ENCODE measurements around the gene ATP5F1B. TPM values are rescaled to one million over a fixed set of nuclear protein-coding genes. Genes with fewer than 3 reads are reported as not detected.

Gene ATP5F1B
- total and polyA plus RNA-seq, 9 of the 15 experiments (the other 6 are each of a cell fraction or from before 2014, with no cell fraction given) = 908 to 3,125 (median 1,482) TPM

DNA sequence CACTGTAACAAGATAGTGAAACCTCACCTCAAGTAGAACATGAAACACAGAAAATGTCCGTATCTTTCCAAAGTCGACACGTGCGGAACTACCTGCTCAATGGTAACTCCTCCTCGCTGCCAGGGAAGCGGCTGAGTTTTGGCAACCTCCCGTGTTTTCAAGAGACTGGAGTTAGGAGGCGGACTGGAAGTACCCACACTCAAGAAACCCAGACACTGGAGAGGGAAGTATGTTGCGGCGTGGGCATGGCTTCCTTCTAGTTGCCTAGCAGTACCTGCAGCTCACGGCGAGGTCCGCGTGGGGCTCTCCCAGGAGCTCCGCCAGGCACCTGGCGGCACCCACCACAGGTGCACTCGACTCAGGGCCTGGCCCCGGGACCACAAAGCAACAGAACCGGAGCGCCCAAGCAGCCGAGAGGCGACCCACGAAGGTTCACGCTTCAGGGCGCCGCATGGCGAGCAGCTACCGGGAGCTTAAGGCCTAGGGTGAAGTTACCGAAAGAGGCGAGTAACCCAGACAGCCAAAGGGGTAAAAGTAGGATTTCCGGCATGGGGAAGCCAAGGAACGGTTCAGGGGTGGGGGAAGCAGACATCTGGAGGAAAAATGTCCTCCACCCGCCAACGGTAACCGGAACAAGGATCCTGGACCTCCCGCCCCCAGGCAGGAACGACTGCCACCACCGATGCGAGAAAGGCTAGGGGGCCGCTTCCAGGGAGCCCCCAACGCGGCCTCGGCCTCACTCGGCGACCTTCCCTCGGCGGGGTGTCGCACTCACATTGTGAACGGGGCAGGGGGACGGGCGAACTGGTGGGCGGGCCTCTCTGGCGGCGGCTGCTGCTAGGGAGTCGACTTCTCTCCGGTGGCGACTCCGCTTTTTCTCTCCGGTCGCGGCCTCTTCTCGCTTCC lies 41.7 kb upstream of the ATP5F1B start (continued):
- TF ChIP-seq TRIM24 (IDR thresholded peaks at IDR 0.05) (no peak), ZBTB8A (IDR thresholded peaks at IDR 0.05; ENCODE audit: partially characterized antibody) (no peak), NCOA2 (IDR thresholded peaks at IDR 0.05; ENCODE audit: partially characterized antibody in 2 of 2) (no peak), FIP1L1 (IDR thresholded peaks at IDR 0.05; ENCODE audit: low read depth, low read length, poor library complexity, severe bottlenecking) (peak; percentile 74), ZBED1 (IDR thresholded peaks at IDR 0.05) (no peak), KLF16 (IDR thresholded peaks at IDR 0.05) (no peak), POLR2H (tag; IDR thresholded peaks at IDR 0.05; ENCODE audit: low read depth) (no peak), NCOA4 (IDR thresholded peaks at IDR 0.05; ENCODE audit: partially characterized antibody) (no peak), DMBX1 (CRISPR knock-in tag; IDR thresholded peaks at IDR 0.05; ENCODE audit: borderline replicate concordance) (no peak), SAP30 (IDR thresholded peaks at IDR 0.05; ENCODE audit: borderline replicate concordance, insufficient read depth, low read depth, low read length, poor library complexity, severe bottlenecking) (no peak), MIER1 (IDR thresholded peaks at IDR 0.05; ENCODE audit: low read depth) (no peak), ARHGAP35 (IDR thresholded peaks at IDR 0.05; ENCODE audit: partially characterized antibody) (no peak), POLR2AphosphoS5 (IDR thresholded peaks at IDR 0.05; ENCODE audit: control insufficient read depth, insufficient read depth, low read depth, low read length) (no peak), ZNF780A (CRISPR knock-in tag; IDR thresholded peaks at IDR 0.05) (no peak), PHF20 (IDR thresholded peaks at IDR 0.05; ENCODE audit: partially characterized antibody) (no peak)
- TF ChIP-seq, protein P1, sequence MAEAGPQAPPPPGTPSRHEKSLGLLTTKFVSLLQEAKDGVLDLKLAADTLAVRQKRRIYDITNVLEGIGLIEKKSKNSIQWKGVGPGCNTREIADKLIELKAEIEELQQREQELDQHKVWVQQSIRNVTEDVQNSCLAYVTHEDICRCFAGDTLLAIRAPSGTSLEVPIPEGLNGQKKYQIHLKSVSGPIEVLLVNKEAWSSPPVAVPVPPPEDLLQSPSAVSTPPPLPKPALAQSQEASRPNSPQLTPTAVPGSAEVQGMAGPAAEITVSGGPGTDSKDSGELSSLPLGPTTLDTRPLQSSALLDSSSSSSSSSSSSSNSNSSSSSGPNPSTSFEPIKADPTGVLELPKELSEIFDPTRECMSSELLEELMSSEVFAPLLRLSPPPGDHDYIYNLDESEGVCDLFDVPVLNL (CRISPR knock-in tag; IDR thresholded peaks at IDR 0.05; ENCODE audit: low read depth) = peak; percentile 50; the same call in 1 of the 2 replicates
- TF ChIP-seq, protein P2, sequence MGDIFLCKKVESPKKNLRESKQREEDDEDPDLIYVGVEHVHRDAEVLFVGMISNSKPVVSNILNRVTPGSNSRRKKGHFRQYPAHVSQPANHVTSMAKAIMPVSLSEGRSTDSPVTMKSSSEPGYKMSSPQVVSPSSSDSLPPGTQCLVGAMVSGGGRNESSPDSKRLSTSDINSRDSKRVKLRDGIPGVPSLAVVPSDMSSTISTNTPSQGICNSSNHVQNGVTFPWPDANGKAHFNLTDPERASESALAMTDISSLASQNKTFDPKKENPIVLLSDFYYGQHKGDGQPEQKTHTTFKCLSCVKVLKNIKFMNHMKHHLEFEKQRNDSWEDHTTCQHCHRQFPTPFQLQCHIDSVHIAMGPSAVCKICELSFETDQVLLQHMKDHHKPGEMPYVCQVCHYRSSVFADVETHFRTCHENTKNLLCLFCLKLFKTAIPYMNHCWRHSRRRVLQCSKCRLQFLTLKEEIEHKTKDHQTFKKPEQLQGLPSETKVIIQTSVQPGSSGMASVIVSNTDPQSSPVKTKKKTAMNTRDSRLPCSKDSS (IDR thresholded peaks at IDR 0.05; ENCODE audit: low read depth, partially characterized antibody) = no peak
- TF ChIP-seq, protein P3, sequence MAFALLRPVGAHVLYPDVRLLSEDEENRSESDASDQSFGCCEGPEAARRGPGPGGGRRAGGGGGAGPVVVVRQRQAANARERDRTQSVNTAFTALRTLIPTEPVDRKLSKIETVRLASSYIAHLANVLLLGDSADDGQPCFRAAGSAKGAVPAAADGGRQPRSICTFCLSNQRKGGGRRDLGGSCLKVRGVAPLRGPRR (CRISPR knock-in tag; IDR thresholded peaks at IDR 0.05) = no peak
- TF ChIP-seq, protein P4, sequence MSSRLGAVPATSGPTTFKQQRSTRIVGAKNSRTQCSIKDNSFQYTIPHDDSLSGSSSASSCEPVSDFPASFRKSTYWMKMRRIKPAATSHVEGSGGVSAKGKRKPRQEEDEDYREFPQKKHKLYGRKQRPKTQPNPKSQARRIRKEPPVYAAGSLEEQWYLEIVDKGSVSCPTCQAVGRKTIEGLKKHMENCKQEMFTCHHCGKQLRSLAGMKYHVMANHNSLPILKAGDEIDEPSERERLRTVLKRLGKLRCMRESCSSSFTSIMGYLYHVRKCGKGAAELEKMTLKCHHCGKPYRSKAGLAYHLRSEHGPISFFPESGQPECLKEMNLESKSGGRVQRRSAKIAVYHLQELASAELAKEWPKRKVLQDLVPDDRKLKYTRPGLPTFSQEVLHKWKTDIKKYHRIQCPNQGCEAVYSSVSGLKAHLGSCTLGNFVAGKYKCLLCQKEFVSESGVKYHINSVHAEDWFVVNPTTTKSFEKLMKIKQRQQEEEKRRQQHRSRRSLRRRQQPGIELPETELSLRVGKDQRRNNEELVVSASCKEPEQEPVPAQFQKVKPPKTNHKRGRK (tag; IDR thresholded peaks at IDR 0.05) = no peak
- TF ChIP-seq, protein P5, sequence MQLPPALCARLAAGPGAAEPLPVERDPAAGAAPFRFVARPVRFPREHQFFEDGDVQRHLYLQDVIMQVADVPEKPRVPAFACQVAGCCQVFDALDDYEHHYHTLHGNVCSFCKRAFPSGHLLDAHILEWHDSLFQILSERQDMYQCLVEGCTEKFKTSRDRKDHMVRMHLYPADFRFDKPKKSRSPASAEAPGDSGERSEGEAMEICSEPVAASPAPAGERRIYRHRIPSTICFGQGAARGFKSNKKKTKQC (CRISPR knock-in tag; IDR thresholded peaks at IDR 0.05) = no peak; the same call in 1 of the 2 replicates
